Epithelial cell of esophagus (primary cell): ENCODE measurements around the gene HRG.

ENCODE experiments used
- DNase-seq: peaks from one replicate; pipeline ENCODE4 v3.0.0; 2010; ENCODE audit warnings: low read depth
- H3K4me3 ChIP-seq: 2 replicates; pipeline ENCODE4 v1.5.1; 2011; ENCODE audit warnings: mild to moderate bottlenecking, low read length, control low read depth
- TF ChIP-seq, protein P1 (sequence below): IDR thresholded peaks from 2 replicates; pipeline ENCODE4 v1.5.1; 2011; ENCODE audit warnings: low read depth, mild to moderate bottlenecking, low read length, control low read depth, inconsistent platforms; ENCODE audit not compliant: insufficient read depth; ENCODE audit errors: missing control alignments

Gene HRG

DNA sequence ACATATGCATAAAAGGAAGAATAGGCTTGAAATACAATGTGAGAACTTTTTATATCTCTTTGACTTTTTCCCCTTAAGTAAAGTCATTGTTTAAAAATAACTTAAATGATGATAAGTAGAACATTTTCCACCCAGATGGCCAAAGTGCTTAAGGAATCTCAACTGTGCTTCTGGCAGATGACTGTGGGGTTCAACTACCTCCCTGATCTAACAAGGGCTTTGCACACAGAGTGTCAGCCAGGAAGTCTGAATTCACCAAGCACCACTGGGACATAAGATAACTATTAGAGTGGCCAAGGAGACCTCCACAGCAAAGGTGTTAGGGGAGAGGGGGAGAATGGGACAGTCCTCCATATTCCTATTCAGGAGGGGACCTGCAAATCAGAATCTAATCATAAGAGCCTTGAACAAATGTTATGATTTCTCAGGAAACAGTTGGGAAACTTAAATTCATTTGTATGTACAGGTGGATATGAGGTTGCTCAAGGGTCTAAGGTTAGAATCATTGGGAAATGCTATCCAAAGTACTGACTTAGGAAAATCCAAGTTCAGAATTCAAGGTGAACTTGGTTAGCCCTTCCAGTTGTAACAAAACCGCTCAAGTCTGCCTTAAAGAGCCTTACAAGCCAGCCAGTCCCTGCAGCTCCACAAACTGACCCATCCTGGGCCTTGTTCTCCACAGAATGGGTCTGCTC, 25.9 kb upstream of the HRG start, which contains the start of gene FETUB:
Gene FETUB (plus strand): TSS at position 622 of the 695 bp plus-strand sequence. CDS start 62 bp downstream, at position 684.
- TF ChIP-seq, protein P1, sequence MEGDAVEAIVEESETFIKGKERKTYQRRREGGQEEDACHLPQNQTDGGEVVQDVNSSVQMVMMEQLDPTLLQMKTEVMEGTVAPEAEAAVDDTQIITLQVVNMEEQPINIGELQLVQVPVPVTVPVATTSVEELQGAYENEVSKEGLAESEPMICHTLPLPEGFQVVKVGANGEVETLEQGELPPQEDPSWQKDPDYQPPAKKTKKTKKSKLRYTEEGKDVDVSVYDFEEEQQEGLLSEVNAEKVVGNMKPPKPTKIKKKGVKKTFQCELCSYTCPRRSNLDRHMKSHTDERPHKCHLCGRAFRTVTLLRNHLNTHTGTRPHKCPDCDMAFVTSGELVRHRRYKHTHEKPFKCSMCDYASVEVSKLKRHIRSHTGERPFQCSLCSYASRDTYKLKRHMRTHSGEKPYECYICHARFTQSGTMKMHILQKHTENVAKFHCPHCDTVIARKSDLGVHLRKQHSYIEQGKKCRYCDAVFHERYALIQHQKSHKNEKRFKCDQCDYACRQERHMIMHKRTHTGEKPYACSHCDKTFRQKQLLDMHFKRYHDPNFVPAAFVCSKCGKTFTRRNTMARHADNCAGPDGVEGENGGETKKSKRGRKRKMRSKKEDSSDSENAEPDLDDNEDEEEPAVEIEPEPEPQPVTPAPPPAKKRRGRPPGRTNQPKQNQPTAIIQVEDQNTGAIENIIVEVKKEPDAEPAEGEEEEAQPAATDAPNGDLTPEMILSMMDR: no peak
- H3K4me3 ChIP-seq: no peak within 1 kb of the TSS
- DNase-seq: peak; percentile 18

DNA sequence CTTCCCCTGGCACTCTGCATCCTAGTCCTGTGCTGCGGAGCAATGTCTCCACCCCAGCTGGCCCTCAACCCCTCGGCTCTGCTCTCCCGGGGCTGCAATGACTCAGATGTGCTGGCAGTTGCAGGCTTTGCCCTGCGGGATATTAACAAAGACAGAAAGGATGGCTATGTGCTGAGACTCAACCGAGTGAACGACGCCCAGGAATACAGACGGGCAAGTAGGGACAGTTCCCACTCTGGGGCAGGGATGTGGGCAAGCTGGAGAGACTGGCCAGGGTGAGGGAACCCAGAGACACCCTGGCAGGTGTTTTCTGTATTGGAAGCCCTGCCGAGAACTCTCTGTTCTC, 25.4 kb upstream of the HRG start:
- DNase-seq: peak; percentile 98
- TF ChIP-seq, protein P1: peak; percentile 3
- H3K4me3 ChIP-seq: no peak overlapping the region

DNA sequence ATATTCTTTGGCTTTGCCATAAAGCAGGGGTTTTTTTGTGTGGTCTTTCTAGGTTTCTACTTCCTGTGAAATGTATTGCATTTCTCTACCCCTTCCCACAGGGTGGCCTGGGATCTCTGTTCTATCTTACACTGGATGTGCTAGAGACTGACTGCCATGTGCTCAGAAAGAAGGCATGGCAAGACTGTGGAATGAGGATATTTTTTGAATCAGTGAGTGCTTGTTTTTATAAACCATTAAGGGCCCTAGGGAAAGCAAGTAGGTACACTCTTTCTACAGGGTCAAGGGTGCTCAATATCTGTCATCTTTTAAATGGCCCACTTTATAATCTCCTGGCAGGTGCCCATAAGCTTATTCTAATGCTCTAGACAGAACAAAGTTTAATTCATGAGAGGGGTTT, 24.9 kb upstream of the HRG start:
- TF ChIP-seq, protein P1: no peak
- no peak overlapping the region for H3K4me3 ChIP-seq
- no peak for DNase-seq

DNA sequence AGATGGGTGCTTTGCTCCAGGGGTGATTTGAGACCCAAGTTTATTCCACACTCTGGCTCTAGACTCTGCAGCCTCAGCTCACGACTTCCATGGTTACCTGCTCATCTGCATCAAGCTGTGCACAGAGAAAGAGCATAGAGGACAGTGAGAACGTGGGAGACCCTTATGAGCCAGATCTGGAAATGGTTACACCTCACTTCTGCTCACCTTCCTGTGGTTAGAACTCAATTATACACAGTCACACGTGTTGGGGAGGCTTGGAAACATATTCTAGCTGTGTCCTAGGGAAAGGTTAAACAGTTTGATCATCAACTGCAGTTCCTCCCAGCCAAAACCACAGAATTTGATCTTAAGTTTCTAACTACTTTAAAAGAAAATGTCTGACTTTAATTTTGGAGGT, 23.8 kb upstream of the HRG start:
- TF ChIP-seq, protein P1: no peak
- H3K4me3 ChIP-seq: no peak overlapping the region
- DNase-seq: no peak

DNA sequence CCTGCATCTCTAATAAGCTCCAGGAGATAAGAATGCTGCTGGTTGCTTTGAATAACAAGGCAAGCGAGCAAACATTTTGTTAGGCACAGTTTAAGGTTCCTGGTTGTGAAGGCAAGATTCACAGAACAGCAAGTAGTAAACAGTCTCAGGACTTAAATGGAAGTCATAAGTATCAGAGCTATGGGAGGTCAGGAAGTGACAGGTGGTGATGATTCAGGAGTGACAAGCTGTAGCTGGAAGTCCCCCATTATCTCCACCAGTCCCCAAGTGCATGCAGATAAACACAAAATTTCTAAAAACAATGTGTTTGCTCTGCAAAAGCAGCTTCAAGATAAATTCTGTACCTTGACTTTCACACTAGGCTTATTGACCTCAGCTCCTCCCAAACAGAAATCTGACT, 22.3 kb upstream of the HRG start:
- no peak overlapping the region for H3K4me3 ChIP-seq
- TF ChIP-seq, protein P1: no peak
- DNase-seq: peak; percentile 46

DNA sequence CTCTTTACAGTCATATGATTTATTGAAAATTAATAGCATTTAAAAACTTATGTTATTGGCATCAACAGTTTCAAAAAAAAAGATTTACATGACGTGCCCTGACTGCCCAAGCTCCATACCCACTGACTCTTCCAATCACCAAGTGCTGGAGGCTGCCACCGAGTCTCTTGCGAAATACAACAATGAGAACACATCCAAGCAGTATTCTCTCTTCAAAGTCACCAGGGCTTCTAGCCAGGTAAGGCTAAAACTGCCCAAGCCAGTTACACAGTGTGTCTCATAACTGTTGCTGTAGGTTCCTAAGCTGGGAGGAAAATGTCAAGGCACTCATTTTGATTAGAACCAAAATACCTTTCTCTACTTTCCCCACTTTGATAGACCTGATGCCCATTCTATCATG, 21.1 kb upstream of the HRG start:
- TF ChIP-seq, protein P1: no peak
- peak; percentile 95 for DNase-seq
- no peak overlapping the region for H3K4me3 ChIP-seq

DNA sequence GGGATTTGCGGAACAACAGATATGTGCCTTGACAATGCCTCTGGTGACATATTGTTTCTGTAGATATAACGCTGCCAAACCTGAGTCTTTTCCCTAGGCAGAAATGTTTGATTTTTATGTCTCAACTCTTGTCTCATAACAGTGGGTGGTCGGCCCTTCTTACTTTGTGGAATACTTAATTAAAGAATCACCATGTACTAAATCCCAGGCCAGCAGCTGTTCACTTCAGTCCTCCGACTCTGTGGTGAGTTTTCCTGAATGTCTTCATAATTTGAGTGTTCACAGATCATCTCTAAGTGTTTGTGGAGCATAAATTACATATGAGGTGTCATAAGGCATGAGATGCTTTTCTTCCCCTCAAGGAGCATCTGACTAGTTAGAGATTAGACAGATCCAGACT, 19.7 kb upstream of the HRG start:
- H3K4me3 ChIP-seq: no peak overlapping the region
- TF ChIP-seq, protein P1: no peak
- no peak for DNase-seq
